ENCODE measurements around the gene IL17RA.

GRCh38 chr22:17140022-17140421 lies 55.2 kb downstream of the IL17RA start:
- no peak for TF ChIP-seq PAX5 (IDR thresholded peaks at IDR 0.05; ENCODE audit: insufficient read depth, low read length, severe bottlenecking)
- TF ChIP-seq POLR2AphosphoS5 (IDR thresholded peaks at IDR 0.05; ENCODE audit: low read depth, low read length): no peak
- no peak for TF ChIP-seq TAF1 (IDR thresholded peaks at IDR 0.05; ENCODE audit: low read depth, low read length)

Data from GM12891 (cell line).